ENCODE results near the gene SGK1.
"Not testable (repeated sequence)": the region's sequence is repeated elsewhere in the genome, so short reads cannot be mapped to it uniquely, and the experiment has no call there.

SGK1 gene

DNA sequence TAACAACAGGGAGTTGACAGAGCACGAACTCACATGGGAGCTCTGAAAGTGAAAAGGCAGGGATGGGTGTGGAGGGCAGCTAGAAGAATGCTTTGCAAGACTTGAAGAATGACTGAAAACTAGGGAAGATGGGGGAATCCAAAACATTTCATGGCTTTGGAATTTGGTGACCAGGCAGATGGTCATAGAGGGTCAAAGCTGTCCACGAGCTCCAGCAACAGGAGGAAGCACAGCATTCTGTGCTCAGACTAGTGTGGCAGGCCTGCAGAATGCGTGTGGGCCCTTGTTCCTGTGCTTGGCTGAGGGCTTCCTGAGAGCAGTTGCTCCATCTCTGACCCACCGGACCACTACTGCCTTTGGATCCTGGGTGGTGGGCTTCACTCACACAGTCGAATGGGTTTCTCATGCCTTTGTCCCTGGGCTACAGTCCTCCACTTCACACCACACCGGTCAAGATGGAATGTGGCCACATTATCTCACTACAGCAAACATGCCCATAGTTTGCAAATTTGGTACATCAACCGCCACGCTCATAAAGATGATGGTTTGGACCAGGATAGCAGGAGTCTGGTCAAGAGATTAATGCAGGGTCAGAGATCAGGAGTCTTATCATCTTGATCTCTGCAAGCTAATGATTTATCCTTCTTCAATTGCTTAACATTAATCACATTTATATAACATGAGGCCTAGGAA is 100.7 kb downstream of the SGK1 start:
- FAIRE-seq: no peak
- no peak for DNase-seq (ENCODE audit: insufficient read length, low spot score)
- no peak for TF ChIP-seq CTCF (IDR thresholded peaks at IDR 0.05; ENCODE audit: insufficient read depth, missing control alignments)

DNA sequence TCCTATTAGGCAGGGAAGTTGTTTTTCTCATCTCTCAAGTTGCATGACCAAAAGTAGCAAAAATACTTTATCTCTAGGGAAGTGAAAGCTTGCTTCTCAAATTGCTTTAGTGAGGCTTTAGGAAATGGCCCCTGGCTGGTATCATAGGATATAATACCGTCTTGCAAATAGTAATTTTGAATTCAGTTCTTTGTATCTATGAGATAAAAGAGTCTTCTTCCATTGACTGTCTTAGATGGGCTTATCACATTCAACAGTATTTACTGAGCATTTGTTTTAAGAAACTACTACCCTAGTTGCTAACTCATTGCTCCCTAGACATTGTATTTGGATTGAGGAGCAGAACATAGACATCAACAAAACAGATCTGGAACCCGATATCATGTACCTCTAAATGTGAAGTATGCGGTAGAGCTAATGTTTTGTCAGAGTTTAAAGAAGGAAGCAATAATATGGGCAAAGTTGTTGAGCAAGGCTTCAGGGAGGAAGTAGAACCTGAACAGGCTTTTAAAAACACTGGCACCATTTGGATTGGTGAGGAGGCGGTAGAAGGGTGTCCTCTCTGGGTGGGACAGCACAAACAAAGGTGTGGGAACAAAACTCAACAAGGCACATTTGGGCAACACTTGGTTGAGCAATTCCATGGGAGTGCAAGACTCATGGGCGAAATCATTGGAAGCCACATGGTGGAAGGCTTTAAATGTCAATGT is 101.5 kb downstream of the SGK1 start:
- TF ChIP-seq CTCF (IDR thresholded peaks at IDR 0.05; ENCODE audit: insufficient read depth, missing control alignments): no peak
- DNase-seq (ENCODE audit: insufficient read length, low spot score) (no peak), FAIRE-seq (no peak)

DNA sequence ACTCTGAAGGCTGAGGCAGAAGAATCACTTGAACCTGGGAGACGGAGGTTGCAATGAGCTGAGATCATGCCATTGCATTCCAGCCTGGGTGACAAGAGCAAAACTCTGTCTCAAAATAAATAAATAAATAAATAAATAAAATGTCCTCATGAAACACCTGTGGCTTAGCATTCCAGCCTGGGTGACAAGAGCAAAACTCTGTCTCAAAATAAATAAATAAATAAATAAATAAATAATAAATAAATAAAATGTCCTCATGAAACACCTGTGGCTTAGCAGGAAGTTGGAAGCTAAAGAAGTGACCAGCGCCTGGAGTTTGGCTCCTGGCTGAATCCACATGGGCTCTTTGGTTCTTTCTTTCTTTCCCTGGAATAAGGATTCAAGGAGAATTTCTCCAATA is 104.5 kb downstream of the SGK1 start:
- FAIRE-seq; DNase-seq (ENCODE audit: insufficient read length, low spot score): not testable (repeated sequence)

DNA sequence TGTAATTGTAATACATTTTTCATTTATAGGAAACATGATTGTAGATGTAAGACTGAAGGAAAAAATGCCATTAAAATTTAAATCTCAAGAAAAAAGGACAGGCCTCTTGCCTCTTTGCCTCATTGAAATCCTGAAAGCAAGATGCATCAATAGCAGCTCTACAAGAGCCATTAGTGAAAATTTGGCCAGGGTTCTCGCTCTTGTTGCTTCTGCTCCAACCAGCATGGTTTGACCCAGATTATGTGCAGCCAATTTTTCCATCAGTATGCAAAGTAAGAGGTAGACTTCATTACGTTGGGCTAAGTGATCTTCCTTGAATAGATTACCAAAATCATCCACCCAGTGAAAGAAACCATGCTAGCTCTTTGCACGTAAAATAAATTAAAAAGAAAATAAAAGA is 106.6 kb downstream of the SGK1 start:
- DNase-seq (ENCODE audit: insufficient read length, low spot score): no peak
- FAIRE-seq: no peak
- TF ChIP-seq CTCF (IDR thresholded peaks at IDR 0.05; ENCODE audit: insufficient read depth, missing control alignments): no peak

- no peak for TF ChIP-seq CTCF (IDR thresholded peaks at IDR 0.05; ENCODE audit: insufficient read depth, missing control alignments)
- FAIRE-seq (no peak), DNase-seq (ENCODE audit: insufficient read length, low spot score) (no peak)
Observed at GRCh38 chr6:134207421-134207820, 110.5 kb downstream of the SGK1 start.

DNA sequence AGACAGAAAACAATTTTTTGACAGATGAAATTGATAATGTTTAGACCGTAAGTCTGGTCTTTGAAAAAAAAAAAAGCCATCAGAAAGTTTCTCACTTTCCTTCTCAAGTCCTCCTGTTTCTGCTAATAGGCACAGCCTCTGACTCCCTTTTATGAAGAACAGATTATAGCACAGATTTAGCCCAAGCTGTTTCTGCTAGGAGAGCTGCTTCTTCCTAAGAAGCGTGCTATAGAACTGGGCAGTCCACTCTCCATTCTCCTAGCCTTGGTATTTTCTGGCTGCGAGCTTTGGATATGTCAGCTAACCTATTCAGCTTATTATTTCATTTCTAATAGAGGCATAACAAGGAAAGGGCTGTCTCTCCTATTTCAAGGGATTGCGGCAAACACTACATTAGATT is 112.5 kb downstream of the SGK1 start:
- FAIRE-seq (no peak), DNase-seq (ENCODE audit: insufficient read length, low spot score) (no peak)
- no peak for TF ChIP-seq CTCF (IDR thresholded peaks at IDR 0.05; ENCODE audit: insufficient read depth, missing control alignments)

DNA sequence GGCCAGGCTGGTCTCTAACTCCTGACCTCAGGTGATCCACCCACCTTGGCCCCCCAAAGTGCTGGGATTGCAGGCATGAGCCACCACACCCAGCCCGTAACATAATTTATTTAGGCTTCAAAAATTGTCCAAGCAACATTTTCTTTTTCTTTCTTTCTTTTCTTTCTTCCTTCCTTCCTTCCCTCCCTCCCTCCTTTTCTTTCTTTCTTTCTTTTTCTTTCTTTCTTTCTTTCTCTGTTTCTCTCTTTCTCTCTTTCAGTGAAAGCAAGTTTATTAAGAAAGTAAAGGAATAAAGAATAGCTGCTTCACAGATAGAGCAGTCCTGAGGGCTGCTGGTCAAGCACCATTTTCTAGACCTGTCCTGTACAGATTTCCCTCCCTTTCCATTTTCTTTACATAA is 113.2 kb downstream of the SGK1 start:
- FAIRE-seq; DNase-seq (ENCODE audit: insufficient read length, low spot score): not testable (repeated sequence)

DNA sequence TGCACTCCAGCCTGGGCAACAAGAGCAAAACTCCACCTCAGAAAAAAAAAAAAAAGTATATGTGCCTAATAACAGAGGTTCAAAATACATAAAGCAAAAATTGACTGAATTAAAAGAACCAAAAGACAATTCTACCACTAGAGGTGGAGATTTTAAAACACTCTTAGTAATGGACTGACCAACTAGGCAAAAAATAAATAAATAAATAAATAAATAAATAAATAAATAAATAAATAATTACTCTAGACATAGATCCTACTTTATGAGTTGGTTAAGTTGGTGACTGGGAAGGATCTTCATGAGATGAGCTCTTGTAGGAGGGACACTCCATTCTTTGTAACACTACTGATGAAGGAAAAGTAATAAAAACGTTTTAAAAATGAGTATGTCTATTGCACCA is 113.9 kb downstream of the SGK1 start:
- FAIRE-seq (no peak), DNase-seq (ENCODE audit: insufficient read length, low spot score) (no peak)
- no peak for TF ChIP-seq CTCF (IDR thresholded peaks at IDR 0.05; ENCODE audit: insufficient read depth, missing control alignments)
